ENCODE results near the gene PDIA5. TPM values are rescaled to one million over a fixed set of nuclear protein-coding genes. Genes with fewer than 3 reads are reported as not detected.

PDIA5 gene
- polyA plus RNA-seq, 2 donors: 3.1 to 5.9 TPM

- Histone ChIP-seq H3K9me3 (ENCODE audit: control insufficient read depth in 2 of 2, insufficient read depth in 1 of 2, low read depth in 1 of 2, low read length in 1 of 2) (no peaks in the 10 kb centered on the region), H3K27me3 (ENCODE audit: control insufficient read depth in 1 of 2, insufficient read depth in 2 of 2, low read length in 2 of 2) (no peaks in the 10 kb centered on the region), H3K4me1 (ENCODE audit: control insufficient read depth in 2 of 2, insufficient read depth in 2 of 2, low read length in 1 of 2) (peaks cover 0 to 3% of the 10 kb centered on the region in 2 donors), H3K36me3 (ENCODE audit: control insufficient read depth in 2 of 2, insufficient read depth in 2 of 2, low read length in 1 of 2) (no peaks in the 10 kb centered on the region), H3K27ac (ENCODE audit: low read depth in 2 of 2, low read length in 1 of 2) (peak overlapping the region; percentile 51 to 56), H3K4me3 (ENCODE audit: low read depth in 1 of 2, low read length in 2 of 2) (no peak overlapping the region)
- 18 to 25% methylated on average over 6 of the region's 6 CpGs for WGBS, 2 donors
Observed at GRCh38 chr3:123076496-123077418, 9.9 kb downstream of the PDIA5 start.

GRCh38 chr3:123078101-123078500 is 11.3 kb downstream of the PDIA5 start:
- H3K36me3 ChIP-seq (ENCODE audit: control insufficient read depth in 2 of 2, insufficient read depth in 2 of 2, low read length in 1 of 2): no peaks in the 10 kb centered on the region
- no peak overlapping the region for H3K4me3 ChIP-seq (ENCODE audit: low read depth in 1 of 2, low read length in 2 of 2)
- H3K27me3 ChIP-seq (ENCODE audit: control insufficient read depth in 1 of 2, insufficient read depth in 2 of 2, low read length in 2 of 2): no peaks in the 10 kb centered on the region
- no peaks in the 10 kb centered on the region for H3K9me3 ChIP-seq (ENCODE audit: control insufficient read depth in 2 of 2, insufficient read depth in 1 of 2, low read depth in 1 of 2, low read length in 1 of 2)
- 92 to 93% methylated on average over 10 of the region's 10 CpGs for WGBS, 2 donors
- peaks cover 0 to 3% of the 10 kb centered on the region in 2 donors for H3K4me1 ChIP-seq (ENCODE audit: control insufficient read depth in 2 of 2, insufficient read depth in 2 of 2, low read length in 1 of 2)
- no peak overlapping the region for H3K27ac ChIP-seq (ENCODE audit: low read depth in 2 of 2, low read length in 1 of 2)

GRCh38 chr3:123080864-123081562 is 14.2 kb downstream of the PDIA5 start:
- no peaks in the 10 kb centered on the region for H3K36me3 ChIP-seq (ENCODE audit: control insufficient read depth in 2 of 2, insufficient read depth in 2 of 2, low read length in 1 of 2)
- H3K27ac ChIP-seq (ENCODE audit: low read depth in 2 of 2, low read length in 1 of 2): no peak overlapping the region
- no peak overlapping the region for H3K4me3 ChIP-seq (ENCODE audit: low read depth in 1 of 2, low read length in 2 of 2)
- no peaks in the 10 kb centered on the region for H3K9me3 ChIP-seq (ENCODE audit: control insufficient read depth in 2 of 2, insufficient read depth in 1 of 2, low read depth in 1 of 2, low read length in 1 of 2)
- WGBS, 2 donors: 83 to 84% methylated on average over 7 of the region's 7 CpGs
- H3K27me3 ChIP-seq (ENCODE audit: control insufficient read depth in 1 of 2, insufficient read depth in 2 of 2, low read length in 2 of 2): no peaks in the 10 kb centered on the region
- H3K4me1 ChIP-seq (ENCODE audit: control insufficient read depth in 2 of 2, insufficient read depth in 2 of 2, low read length in 1 of 2): peaks cover 0 to 12% of the 10 kb centered on the region in 2 donors

- H3K36me3 ChIP-seq (ENCODE audit: control insufficient read depth in 2 of 2, insufficient read depth in 2 of 2, low read length in 1 of 2): no peaks in the 10 kb centered on the region
- no peak overlapping the region for H3K4me3 ChIP-seq (ENCODE audit: low read depth in 1 of 2, low read length in 2 of 2)
- H3K27me3 ChIP-seq (ENCODE audit: control insufficient read depth in 1 of 2, insufficient read depth in 2 of 2, low read length in 2 of 2): no peaks in the 10 kb centered on the region
- H3K9me3 ChIP-seq (ENCODE audit: control insufficient read depth in 2 of 2, insufficient read depth in 1 of 2, low read depth in 1 of 2, low read length in 1 of 2): no peaks in the 10 kb centered on the region
- 57% methylated on average over 8 of the region's 8 CpGs for WGBS, 2 donors
- peak overlapping the region in 1 of 2 donors; percentile 6 for H3K27ac ChIP-seq (ENCODE audit: low read depth in 2 of 2, low read length in 1 of 2)
- H3K4me1 ChIP-seq (ENCODE audit: control insufficient read depth in 2 of 2, insufficient read depth in 2 of 2, low read length in 1 of 2): peaks cover 0 to 12% of the 10 kb centered on the region in 2 donors
Observed at GRCh38 chr3:123081718-123082369, 15.0 kb downstream of the PDIA5 start.

GRCh38 chr3:123082370-123083065 is 15.7 kb downstream of the PDIA5 start:
- peaks cover 0 to 9% of the 10 kb centered on the region in 2 donors for H3K4me1 ChIP-seq (ENCODE audit: control insufficient read depth in 2 of 2, insufficient read depth in 2 of 2, low read length in 1 of 2)
- H3K27ac ChIP-seq (ENCODE audit: low read depth in 2 of 2, low read length in 1 of 2): peak overlapping the region in 1 of 2 donors; percentile 6
- 68 to 69% methylated on average over 10 of the region's 10 CpGs for WGBS, 2 donors
- H3K4me3 ChIP-seq (ENCODE audit: low read depth in 1 of 2, low read length in 2 of 2): no peak overlapping the region
- no peaks in the 10 kb centered on the region for H3K27me3 ChIP-seq (ENCODE audit: control insufficient read depth in 1 of 2, insufficient read depth in 2 of 2, low read length in 2 of 2)
- H3K36me3 ChIP-seq (ENCODE audit: control insufficient read depth in 2 of 2, insufficient read depth in 2 of 2, low read length in 1 of 2): no peaks in the 10 kb centered on the region
- no peaks in the 10 kb centered on the region for H3K9me3 ChIP-seq (ENCODE audit: control insufficient read depth in 2 of 2, insufficient read depth in 1 of 2, low read depth in 1 of 2, low read length in 1 of 2)

- H3K9me3 ChIP-seq (ENCODE audit: control insufficient read depth in 2 of 2, insufficient read depth in 1 of 2, low read depth in 1 of 2, low read length in 1 of 2): no peaks in the 10 kb centered on the region
- H3K27ac ChIP-seq (ENCODE audit: low read depth in 2 of 2, low read length in 1 of 2): peak overlapping the region in 1 of 2 donors; percentile 8
- H3K4me1 ChIP-seq (ENCODE audit: control insufficient read depth in 2 of 2, insufficient read depth in 2 of 2, low read length in 1 of 2): peaks cover 0 to 9% of the 10 kb centered on the region in 2 donors
- no peaks in the 10 kb centered on the region for H3K27me3 ChIP-seq (ENCODE audit: control insufficient read depth in 1 of 2, insufficient read depth in 2 of 2, low read length in 2 of 2)
- no peak overlapping the region for H3K4me3 ChIP-seq (ENCODE audit: low read depth in 1 of 2, low read length in 2 of 2)
- H3K36me3 ChIP-seq (ENCODE audit: control insufficient read depth in 2 of 2, insufficient read depth in 2 of 2, low read length in 1 of 2): no peaks in the 10 kb centered on the region
- 33 to 53% methylated on average over 8 of the region's 8 CpGs for WGBS, 2 donors
Observed at GRCh38 chr3:123083383-123084124, 16.7 kb downstream of the PDIA5 start.

GRCh38 chr3:123084192-123084591 is 17.4 kb downstream of the PDIA5 start:
- Histone ChIP-seq H3K27me3 (ENCODE audit: control insufficient read depth in 1 of 2, insufficient read depth in 2 of 2, low read length in 2 of 2) (no peaks in the 10 kb centered on the region), H3K27ac (ENCODE audit: low read depth in 2 of 2, low read length in 1 of 2) (peak overlapping the region in 1 of 2 donors; percentile 39), H3K9me3 (ENCODE audit: control insufficient read depth in 2 of 2, insufficient read depth in 1 of 2, low read depth in 1 of 2, low read length in 1 of 2) (no peaks in the 10 kb centered on the region), H3K4me3 (ENCODE audit: low read depth in 1 of 2, low read length in 2 of 2) (no peak overlapping the region), H3K4me1 (ENCODE audit: control insufficient read depth in 2 of 2, insufficient read depth in 2 of 2, low read length in 1 of 2) (peaks cover 3 to 9% of the 10 kb centered on the region in 2 donors), H3K36me3 (ENCODE audit: control insufficient read depth in 2 of 2, insufficient read depth in 2 of 2, low read length in 1 of 2) (no peaks in the 10 kb centered on the region)
- WGBS, 2 donors: 46 to 47% methylated on average over 6 of the region's 6 CpGs

GRCh38 chr3:123084738-123085237 is 18.0 kb downstream of the PDIA5 start:
- Histone ChIP-seq H3K4me3 (ENCODE audit: low read depth in 1 of 2, low read length in 2 of 2) (no peak overlapping the region), H3K27me3 (ENCODE audit: control insufficient read depth in 1 of 2, insufficient read depth in 2 of 2, low read length in 2 of 2) (no peaks in the 10 kb centered on the region), H3K36me3 (ENCODE audit: control insufficient read depth in 2 of 2, insufficient read depth in 2 of 2, low read length in 1 of 2) (no peaks in the 10 kb centered on the region), H3K9me3 (ENCODE audit: control insufficient read depth in 2 of 2, insufficient read depth in 1 of 2, low read depth in 1 of 2, low read length in 1 of 2) (no peaks in the 10 kb centered on the region), H3K27ac (ENCODE audit: low read depth in 2 of 2, low read length in 1 of 2) (peak overlapping the region in 1 of 2 donors; percentile 11), H3K4me1 (ENCODE audit: control insufficient read depth in 2 of 2, insufficient read depth in 2 of 2, low read length in 1 of 2) (peaks cover 3 to 9% of the 10 kb centered on the region in 2 donors)
- 62 to 69% methylated on average over 6 of the region's 6 CpGs for WGBS, 2 donors

Measured in esophagus (tissue), 2 donors.